ENCODE measurements around the gene SUFU. TPM values are rescaled to one million over a fixed set of nuclear protein-coding genes. Genes with fewer than 3 reads are reported as not detected.
A peak's percentile ranks its signal among the peaks of the same experiment; 100 is the strongest.
"Not testable (repeated sequence)": the region's sequence is repeated elsewhere in the genome, so short reads cannot be mapped to it uniquely, and the experiment has no call there.

SUFU gene
- total RNA-seq, result 0.79 and 0.90 TPM in 2 replicates

- Histone ChIP-seq H3K4me3 (ENCODE audit: low read depth, low read length) (peak within 1 kb of the TSS; percentile 96), H3K27me3 (ENCODE audit: control insufficient read depth, insufficient read depth, low read length) (no peaks in the 10 kb centered on the region), H3K36me3 (ENCODE audit: control insufficient read depth, insufficient read depth, low read length) (no peaks in the 10 kb centered on the region)
- no peak for FAIRE-seq
- peak; percentile 86 for TF ChIP-seq CTCF (IDR thresholded peaks at IDR 0.05; ENCODE audit: insufficient read depth, low read length, severe bottlenecking)
- peak; percentile 96 for DNase-seq (ENCODE audit: low read depth)
Measured at GRCh38 chr10:102503264-102504178, at the start of gene SUFU. TSS of gene SUFU (plus strand) at chr10:102503972. CDS start at chr10:102504153, 181 bp downstream.

GRCh38 chr10:102454662-102455487 is 48.9 kb upstream of the SUFU start:
- not testable (repeated sequence) for H3K36me3 ChIP-seq (ENCODE audit: control insufficient read depth, insufficient read depth, low read length); H3K27me3 ChIP-seq (ENCODE audit: control insufficient read depth, insufficient read depth, low read length); FAIRE-seq; H3K4me3 ChIP-seq (ENCODE audit: low read depth, low read length); DNase-seq (ENCODE audit: low read depth)

- FAIRE-seq (no peak), DNase-seq (ENCODE audit: low read depth) (peak; percentile 84)
- Histone ChIP-seq H3K36me3 (ENCODE audit: control insufficient read depth, insufficient read depth, low read length) (peaks cover 1% of the 10 kb centered on the region), H3K4me3 (ENCODE audit: low read depth, low read length) (no peak overlapping the region), H3K27me3 (ENCODE audit: control insufficient read depth, insufficient read depth, low read length) (no peaks in the 10 kb centered on the region)
- TF ChIP-seq CTCF (IDR thresholded peaks at IDR 0.05; ENCODE audit: insufficient read depth, low read length, severe bottlenecking), result no peak
Measured at GRCh38 chr10:102455893-102456471, 47.8 kb upstream of the SUFU start.

- no peak overlapping the region for H3K4me3 ChIP-seq (ENCODE audit: low read depth, low read length)
- FAIRE-seq, result no peak
- DNase-seq (ENCODE audit: low read depth), result no peak
- H3K36me3 ChIP-seq (ENCODE audit: control insufficient read depth, insufficient read depth, low read length), result no peaks in the 10 kb centered on the region
- TF ChIP-seq CTCF (IDR thresholded peaks at IDR 0.05; ENCODE audit: insufficient read depth, low read length, severe bottlenecking), result no peak
- no peaks in the 10 kb centered on the region for H3K27me3 ChIP-seq (ENCODE audit: control insufficient read depth, insufficient read depth, low read length)
Measured at GRCh38 chr10:102457591-102458150, 46.1 kb upstream of the SUFU start.

- FAIRE-seq (no peak), DNase-seq (ENCODE audit: low read depth) (no peak)
- H3K4me3 ChIP-seq (ENCODE audit: low read depth, low read length), result no peak overlapping the region
- H3K36me3 ChIP-seq (ENCODE audit: control insufficient read depth, insufficient read depth, low read length), result no peaks in the 10 kb centered on the region
- no peaks in the 10 kb centered on the region for H3K27me3 ChIP-seq (ENCODE audit: control insufficient read depth, insufficient read depth, low read length)
- TF ChIP-seq CTCF (IDR thresholded peaks at IDR 0.05; ENCODE audit: insufficient read depth, low read length, severe bottlenecking), result no peak
Measured at GRCh38 chr10:102458656-102459055, 45.1 kb upstream of the SUFU start.

All from bronchial epithelial cell (primary cell).